Heart right ventricle (tissue), 16 donors: ENCODE measurements around the gene FAM177B. TPM values are rescaled to one million over a fixed set of nuclear protein-coding genes. Genes with fewer than 3 reads are reported as not detected.
A peak's percentile ranks its signal among the peaks of the same experiment; 100 is the strongest.
"Not testable (repeated sequence)": the region's sequence is repeated elsewhere in the genome, so short reads cannot be mapped to it uniquely, and the experiment has no call there.

Experiments
- ATAC-seq, 8 donors: fragments of 200-7000 bp; cut with Tn5 transposase; one replicate each; pipeline ENCODE4 v1.9.1; 2020; ENCODE audit warnings: mild to moderate bottlenecking in 8 of 8, moderate library complexity in 8 of 8, moderate number of reproducible peaks in 1 of 8
- DNase-seq, 2 donors: peaks; one replicate each; pipeline ENCODE4 v3.0.0-alpha.2; 2020
- H3K27ac ChIP-seq, 10 donors: fragments of 200-600 bp; sonication (generic) in 2 of 10; one replicate each; pipeline versions ENCODE4 v1.5.0 to v1.8.0; 2020 to 2022; ENCODE audit warnings: mild to moderate bottlenecking in 3 of 10
- H3K27me3 ChIP-seq, 7 donors: fragments of 200-600 bp; one replicate each; pipeline ENCODE4 v1.8.0; 2021 to 2022; ENCODE audit warnings: mild to moderate bottlenecking in 2 of 7
- H3K36me3 ChIP-seq, 9 donors: fragments of 200-600 bp; sonication (generic) in 1 of 9; one replicate each; pipeline versions ENCODE4 v1.5.0 to v1.8.0; 2020 to 2022; ENCODE audit warnings: mild to moderate bottlenecking in 2 of 9
- H3K4me1 ChIP-seq, 9 donors: fragments of 200-600 bp; sonication (generic) in 1 of 9; one replicate each; pipeline versions ENCODE4 v1.5.0 to v1.8.0; 2020 to 2022; ENCODE audit warnings: mild to moderate bottlenecking in 4 of 9
- H3K4me3 ChIP-seq, 10 donors: fragments of 200-600 bp; sonication (generic) in 2 of 10; one replicate each; pipeline versions ENCODE4 v1.5.0 to v1.8.0; 2020 to 2022; ENCODE audit warnings: mild to moderate bottlenecking in 7 of 10, moderate library complexity in 2 of 10
- H3K9me3 ChIP-seq, 11 donors: fragments of 200-600 bp in 10 of 11; sonication (generic) in 2 of 11; one replicate each; pipeline versions ENCODE4 v1.5.0 to v1.8.0; 2013 to 2022; ENCODE audit warnings: mild to moderate bottlenecking in 2 of 11, control low read depth in 1 of 11, moderate library complexity in 1 of 11
- WGBS, 2 donors: extraction: QIAGEN DNeasy Blood & Tissue Kit; methylation state at CpG; one replicate each; pipeline ENCODE4 v1.1.7; 2013; ENCODE audit warnings: inconsistent platforms in 1 of 2; 5-methylcytosine and 5-hydroxymethylcytosine counted together
- intact Hi-C, 10 donors: fragments of 100-400 bp; cut with DNase I; formaldehyde crosslinking; loops; one replicate each; pipeline versions ENCODE4 v1.11.1 to v1.14.2; 2022
- polyA plus RNA-seq, 2 donors: library from polyadenylated mRNA; stranded (reverse); fragments of 200-250 nt; gene quantifications; one replicate each; pipeline ENCODE4 v1.2.3, GENCODE V29; 2013
- total RNA-seq, 10 donors: library from RNA; stranded (reverse); fragmentation: NEBNext Ultra II Directional in 3 of 10; extraction: Animal tissue kit (Norgen Biotek cat#: 25700) in 3 of 10; gene quantifications; one replicate each; pipeline versions ENCODE4 v1.2.1 to v1.2.4, GENCODE V29; 2021 to 2023
- TF ChIP-seq, protein P1 (sequence below), 9 donors: fragments of 200-600 bp; sonication (generic) in 2 of 9; IDR thresholded peaks; one replicate each; pipeline versions ENCODE4 v1.5.0 to v1.8.0; 2021 to 2022; ENCODE audit warnings: antibody characterized with exemption in 9 of 9, mild to moderate bottlenecking in 5 of 9, moderate library complexity in 1 of 9
- donor health status: Arrhythmogenic right ventricular cardiomyopathy.
- donor health status: ischemic (EF 13 %, LVEDD 7.1; RV severe dilation, severe dysfunction).
- donor health status: healthy with polysubstance abuse.
- donor health status: DM: no; HTN: yes; CAD: no.
- donor health status: DM: no; HTN: no; CAD: no.
- donor health status: ischemic (EF 25% LVEDD 6.9; RV normal size, moderate dysfunction).
- donor health status: ischemic (EF 25% LVEDD 5.7; RV mildly dilated, moderate dysfunction).
- donor health status: healthy.
- donor health status: DM: yes; HTN: yes; CAD: no.
- donor health status: Ischemic cardiomyopathy.
- donor health status: ischemic (EF 35%, LVEDD 5.7; RV mildly dilated, moderate dysfunction).
- donor health status: nonischemic (EF 11% LVEDD 7.7; RV severe dilation, severe dysfunction).
- donor health status: DM: yes; HTN: yes; CAD: no.
- donor health status: PGD.
- donor health status: ischemic (EF 29% LVEDD 5.4; RV normal size, mild dysfunction).
- donor health status: nonischemic (EF 23%, LVEDD 6.1; RV moderate dilation, normal function).

Gene FAM177B
- total and polyA plus RNA-seq, 12 donors = 0.06 TPM; not detected in 11

DNA sequence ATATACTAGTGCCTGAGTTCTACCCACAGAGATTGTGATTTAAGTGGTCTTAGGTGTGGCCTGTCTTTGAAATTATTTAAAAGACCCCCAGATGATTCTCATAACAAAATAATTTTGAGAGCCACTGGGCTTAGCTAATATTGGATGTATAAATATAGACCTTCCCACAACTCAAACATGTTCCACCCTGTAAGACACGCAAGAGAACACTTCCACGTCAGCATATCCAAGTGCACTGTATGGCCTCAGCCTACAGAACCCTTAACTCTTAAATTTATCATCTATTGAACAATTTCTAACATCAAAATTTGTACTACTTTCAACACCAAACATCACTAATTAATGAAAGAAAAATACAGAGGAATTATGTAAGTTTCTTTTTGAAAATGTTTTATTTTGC, 2.5 kb downstream of the FAM177B start:
- ATAC-seq = peak in 2 of 8 donors; percentile 49

DNA sequence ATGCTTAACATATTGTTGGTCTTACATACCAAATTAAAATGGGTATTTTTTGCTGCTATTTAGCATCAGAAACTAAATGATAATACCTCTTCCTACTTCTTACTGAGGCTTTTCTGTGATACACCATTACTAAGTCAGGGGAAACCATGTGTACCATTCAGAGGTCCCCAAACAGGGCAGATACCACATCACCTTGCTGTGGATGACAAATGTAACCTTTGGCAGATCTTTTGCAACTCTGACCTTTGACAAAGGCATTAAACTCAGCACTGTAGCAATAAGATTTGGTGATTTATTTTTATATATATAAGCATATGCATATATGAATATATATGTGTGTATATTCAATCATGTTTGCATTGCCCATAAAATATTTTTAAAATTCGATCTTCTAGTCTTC, 2.9 kb downstream of the FAM177B start:
- no peak for DNase-seq
- TF ChIP-seq, protein P1, sequence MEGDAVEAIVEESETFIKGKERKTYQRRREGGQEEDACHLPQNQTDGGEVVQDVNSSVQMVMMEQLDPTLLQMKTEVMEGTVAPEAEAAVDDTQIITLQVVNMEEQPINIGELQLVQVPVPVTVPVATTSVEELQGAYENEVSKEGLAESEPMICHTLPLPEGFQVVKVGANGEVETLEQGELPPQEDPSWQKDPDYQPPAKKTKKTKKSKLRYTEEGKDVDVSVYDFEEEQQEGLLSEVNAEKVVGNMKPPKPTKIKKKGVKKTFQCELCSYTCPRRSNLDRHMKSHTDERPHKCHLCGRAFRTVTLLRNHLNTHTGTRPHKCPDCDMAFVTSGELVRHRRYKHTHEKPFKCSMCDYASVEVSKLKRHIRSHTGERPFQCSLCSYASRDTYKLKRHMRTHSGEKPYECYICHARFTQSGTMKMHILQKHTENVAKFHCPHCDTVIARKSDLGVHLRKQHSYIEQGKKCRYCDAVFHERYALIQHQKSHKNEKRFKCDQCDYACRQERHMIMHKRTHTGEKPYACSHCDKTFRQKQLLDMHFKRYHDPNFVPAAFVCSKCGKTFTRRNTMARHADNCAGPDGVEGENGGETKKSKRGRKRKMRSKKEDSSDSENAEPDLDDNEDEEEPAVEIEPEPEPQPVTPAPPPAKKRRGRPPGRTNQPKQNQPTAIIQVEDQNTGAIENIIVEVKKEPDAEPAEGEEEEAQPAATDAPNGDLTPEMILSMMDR (IDR thresholded peaks at IDR 0.05) = no peak
- no peaks in the 10 kb centered on the region for H3K9me3 ChIP-seq
- WGBS, 2 donors = 78 to 91% methylated on average over 1 of the region's 1 CpG
- H3K36me3 ChIP-seq = peaks cover 0 to 22% (median 6%) of the 10 kb centered on the region in 9 donors
- no peaks in the 10 kb centered on the region for H3K27me3 ChIP-seq
- no peak for ATAC-seq
- H3K27ac ChIP-seq = no peak overlapping the region
- intact Hi-C loops = loop anchor here in 6 of 10 donors (1.0 to 5.0 kb wide), 5 partner anchors 341 to 382 kb away; no protein-coding TSS in a partner anchor
- H3K4me1 ChIP-seq = no peaks in the 10 kb centered on the region
- H3K4me3 ChIP-seq = no peak overlapping the region

More for the DNA sequence above, 2.5 kb downstream of the FAM177B start:
- no peaks in the 10 kb centered on the region for H3K9me3 ChIP-seq
- no peak for DNase-seq
- intact Hi-C loops = loop anchor here in 5 of 10 donors (1.0 to 5.0 kb wide), 4 partner anchors 341 to 383 kb away; no protein-coding TSS in a partner anchor
- H3K27ac ChIP-seq = no peak overlapping the region
- TF ChIP-seq, protein P1 (IDR thresholded peaks at IDR 0.05) = no peak
- WGBS, 2 donors = 87 to 88% methylated on average over 2 of the region's 2 CpGs
- peaks cover 0 to 27% (median 10%) of the 10 kb centered on the region in 9 donors for H3K36me3 ChIP-seq
- no peak overlapping the region for H3K4me3 ChIP-seq
- no peaks in the 10 kb centered on the region for H3K27me3 ChIP-seq
- H3K4me1 ChIP-seq = no peaks in the 10 kb centered on the region

DNA sequence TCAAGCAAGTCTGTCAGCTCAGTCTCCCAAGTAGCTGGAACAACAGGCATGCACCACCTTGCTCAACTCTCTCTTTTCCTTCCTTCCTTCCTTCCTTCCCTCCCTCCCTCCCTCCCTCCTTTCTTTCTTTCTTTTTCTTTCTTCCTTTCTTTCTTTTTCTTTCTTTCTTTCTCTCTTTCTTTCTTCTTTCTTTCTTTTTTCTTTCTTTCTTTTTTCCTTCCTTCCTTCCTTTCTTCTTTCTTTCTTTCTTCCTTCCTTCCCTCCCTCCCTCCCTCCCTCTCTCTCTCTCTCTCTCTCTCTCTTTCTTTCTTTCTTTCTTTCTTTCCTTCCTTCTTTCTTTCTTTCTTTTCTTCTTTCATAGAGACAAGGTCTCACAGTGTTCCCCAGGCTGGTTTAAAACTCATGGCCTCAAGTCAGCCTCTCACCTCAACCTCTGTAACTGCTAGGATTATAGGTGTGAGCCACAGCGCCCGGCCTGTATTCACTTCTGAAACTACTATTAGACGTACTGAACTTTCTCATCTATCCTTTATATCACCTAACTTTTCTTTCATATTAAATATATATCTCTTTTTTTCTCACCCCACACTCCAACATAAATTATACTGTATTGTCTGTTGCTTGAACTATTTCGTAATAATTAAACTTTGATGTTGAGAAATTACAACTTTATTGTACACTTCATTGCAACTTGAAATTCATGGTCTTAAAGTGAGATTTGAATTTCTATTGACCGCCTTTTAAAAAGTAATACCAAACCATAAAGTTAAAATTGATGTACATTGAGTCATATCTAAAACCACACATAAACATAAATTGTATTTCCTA, 4.8 kb downstream of the FAM177B start:
- not testable (repeated sequence) for H3K4me3 ChIP-seq, H3K4me1 ChIP-seq, DNase-seq, H3K27me3 ChIP-seq, H3K27ac ChIP-seq, H3K36me3 ChIP-seq, ATAC-seq, H3K9me3 ChIP-seq
- intact Hi-C loops = loop anchor here in 1 of 10 donors (5.0 kb wide), 1 partner anchor 345 kb away; no protein-coding TSS in a partner anchor
- 94 to 97% methylated on average over 5 of the region's 5 CpGs for WGBS, 2 donors

DNA sequence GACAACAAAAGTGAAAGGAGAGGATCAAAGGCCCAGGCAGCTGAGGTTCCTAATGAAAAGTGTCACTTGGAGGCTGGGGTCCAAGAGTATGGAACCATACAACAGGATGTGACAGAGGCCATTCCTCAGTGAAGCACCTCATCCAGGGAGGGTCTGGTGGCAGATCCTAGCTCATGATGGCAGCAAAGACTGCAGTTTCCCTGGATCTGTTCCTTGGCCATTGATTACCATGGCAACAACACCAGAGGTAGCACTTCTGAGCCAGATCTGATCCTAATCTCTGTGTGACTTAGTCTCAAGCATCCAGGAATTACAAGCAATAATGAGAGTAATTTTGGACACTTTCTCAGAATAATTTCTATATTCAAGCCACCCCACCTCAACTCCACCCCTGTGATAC, 12.9 kb downstream of the FAM177B start:
- Histone ChIP-seq H3K27ac (no peak overlapping the region), H3K4me1 (peaks cover 0 to 11% (median 0%) of the 10 kb centered on the region in 9 donors), H3K27me3 (peaks cover 0 to 4% (median 0%) of the 10 kb centered on the region in 7 donors), H3K36me3 (no peaks in the 10 kb centered on the region), H3K4me3 (no peak overlapping the region), H3K9me3 (no peaks in the 10 kb centered on the region)
- no peak for ATAC-seq
- no peak for DNase-seq
- TF ChIP-seq, protein P1 (IDR thresholded peaks at IDR 0.05) = peak in 1 of 9 donors; percentile 16
- intact Hi-C loops = no loop called here

GRCh38 chr1:222750651-222751050, 13.6 kb downstream of the FAM177B start:
- peaks cover 0 to 11% (median 0%) of the 10 kb centered on the region in 9 donors for H3K4me1 ChIP-seq
- peaks cover 0 to 4% (median 0%) of the 10 kb centered on the region in 7 donors for H3K27me3 ChIP-seq
- TF ChIP-seq, protein P1 (IDR thresholded peaks at IDR 0.05) = no peak
- intact Hi-C loops = no loop called here
- WGBS, 2 donors = 85 to 95% methylated on average over 1 of the region's 1 CpG
- H3K4me3 ChIP-seq = no peak overlapping the region
- DNase-seq (no peak), ATAC-seq (no peak)
- no peaks in the 10 kb centered on the region for H3K9me3 ChIP-seq
- H3K36me3 ChIP-seq = no peaks in the 10 kb centered on the region
- no peak overlapping the region for H3K27ac ChIP-seq
